Activated naive CD8-positive, alpha-beta T cell treated with anti-CD3 and anti-CD28 coated beads for 36 hours (primary cell): ENCODE results near the gene SETBP1. TPM values are rescaled to one million over a fixed set of nuclear protein-coding genes. Genes with fewer than 3 reads are reported as not detected.

Experiments
- DNase-seq: peaks from one replicate; pipeline ENCODE4 v3.0.0; 2021
- H3K27ac Mint-ChIP-seq: one replicate; pipeline ENCODE4 v1.8.0; 2022; ENCODE audit warnings: mild to moderate bottlenecking, moderate library complexity, mixed read lengths
- H3K27me3 Mint-ChIP-seq: one replicate; pipeline ENCODE4 v1.8.0; 2022; ENCODE audit warnings: mild to moderate bottlenecking, mixed read lengths
- H3K36me3 Mint-ChIP-seq: one replicate; pipeline ENCODE4 v1.8.0; 2021; ENCODE audit warnings: mild to moderate bottlenecking, mixed read lengths
- H3K4me1 Mint-ChIP-seq: one replicate; pipeline ENCODE4 v1.8.0; 2021; ENCODE audit warnings: mixed read lengths
- H3K4me3 Mint-ChIP-seq: one replicate; pipeline ENCODE4 v1.8.0; 2022; ENCODE audit warnings: mild to moderate bottlenecking, moderate library complexity, mixed read lengths
- H3K9me3 Mint-ChIP-seq: one replicate; pipeline ENCODE4 v1.8.0; 2022; ENCODE audit warnings: mixed read lengths
- total RNA-seq, 2 experiments: library from RNA; stranded (reverse); gene quantifications; one replicate each; pipeline ENCODE4 v1.2.3, GENCODE V29; 2021

SETBP1 gene
- total RNA-seq, 2 experiments from 2014 or later = 3.8 to 3.9 TPM

DNA sequence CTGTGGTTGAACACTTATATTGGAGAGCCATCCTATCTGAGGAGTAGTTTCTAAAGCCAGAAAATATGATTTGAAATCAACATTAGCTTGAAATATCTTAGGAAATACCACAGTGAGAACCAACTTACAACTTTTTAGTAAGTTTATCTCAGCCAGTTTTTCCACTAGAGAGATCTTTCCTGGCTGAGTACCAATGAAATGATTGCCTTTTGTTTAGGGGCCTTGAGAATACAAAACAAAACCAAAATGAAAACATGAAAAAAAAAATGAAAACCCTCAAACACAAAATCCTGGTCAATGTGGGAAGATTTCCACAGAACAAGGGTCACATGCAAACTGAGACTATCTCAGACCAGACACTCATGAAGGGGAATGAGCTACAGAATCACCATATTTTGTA lies 429.0 kb downstream of the SETBP1 start:
- no peaks in the 10 kb centered on the region for H3K27me3 Mint-ChIP-seq
- H3K27ac Mint-ChIP-seq = no peak overlapping the region
- no peaks in the 10 kb centered on the region for H3K36me3 Mint-ChIP-seq
- no peaks in the 10 kb centered on the region for H3K4me1 Mint-ChIP-seq
- no peaks in the 10 kb centered on the region for H3K9me3 Mint-ChIP-seq
- DNase-seq = no peak
- no peak overlapping the region for H3K4me3 Mint-ChIP-seq

DNA sequence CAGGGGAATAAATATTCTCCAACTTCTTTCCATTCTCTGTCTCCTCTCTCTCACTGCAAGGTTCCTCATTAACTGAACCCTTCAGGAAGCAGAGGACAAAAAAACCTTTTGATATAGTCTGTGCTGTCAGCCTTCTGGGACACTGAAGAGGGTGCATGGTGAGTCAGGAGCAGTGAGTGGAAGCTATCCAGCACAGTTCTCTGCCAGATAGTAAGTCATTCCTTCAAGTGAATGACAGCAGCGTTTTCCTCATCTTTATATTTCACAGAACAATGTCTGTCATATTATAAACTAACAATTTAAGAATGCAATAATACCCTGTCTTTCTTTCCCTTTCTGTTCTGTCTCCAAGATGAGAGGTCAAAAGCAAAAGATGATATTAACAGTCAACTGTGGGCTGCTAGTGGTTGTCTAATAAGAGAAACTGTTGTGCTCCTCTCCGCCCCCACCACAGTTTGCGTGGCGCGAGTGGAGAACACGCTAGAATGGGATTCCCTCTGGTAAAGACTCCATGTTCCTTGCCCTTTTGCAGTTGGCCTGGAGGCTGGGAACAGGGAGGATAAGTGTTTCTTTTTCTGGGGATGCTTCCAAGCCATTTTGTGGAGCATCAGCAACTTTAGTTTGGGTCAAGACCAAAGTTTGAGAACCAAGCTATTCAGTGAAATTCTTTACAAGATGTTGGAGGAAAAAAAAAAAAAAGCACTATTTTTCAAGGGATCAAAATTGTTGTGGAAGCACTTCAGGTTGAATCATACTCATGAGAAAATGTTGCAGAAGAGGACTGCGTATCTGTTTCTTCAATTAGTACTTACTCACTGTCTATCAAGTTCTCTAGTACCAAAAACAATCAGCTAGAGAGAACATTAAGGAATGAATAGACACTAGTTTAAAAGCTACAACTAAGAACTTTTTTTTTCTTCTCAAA lies 430.2 kb downstream of the SETBP1 start:
- Mint-ChIP-seq H3K36me3 (no peaks in the 10 kb centered on the region), H3K27ac (no peak overlapping the region), H3K27me3 (peaks cover 4% of the 10 kb centered on the region), H3K9me3 (no peaks in the 10 kb centered on the region), H3K4me1 (no peaks in the 10 kb centered on the region), H3K4me3 (no peak overlapping the region)
- DNase-seq = no peak

DNA sequence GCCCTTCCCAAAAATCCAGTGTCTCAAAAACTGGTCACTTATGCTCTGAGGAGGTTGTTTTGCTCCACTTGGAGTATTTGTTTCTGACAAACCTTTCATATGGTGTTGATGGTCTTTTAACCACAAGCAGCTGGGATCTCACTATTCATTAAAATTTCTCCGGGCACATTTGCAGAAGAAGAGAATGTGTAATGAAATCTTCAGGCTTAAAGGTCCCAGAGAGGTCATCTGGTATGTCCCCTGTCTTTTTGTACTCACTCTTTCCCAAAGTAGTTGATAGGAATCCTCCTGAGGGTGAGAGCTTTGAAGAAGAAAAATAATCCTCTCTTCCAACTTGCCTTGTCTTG lies 430.8 kb downstream of the SETBP1 start:
- no peak for DNase-seq
- Mint-ChIP-seq H3K27ac (no peak overlapping the region), H3K36me3 (no peaks in the 10 kb centered on the region), H3K27me3 (peaks cover 4% of the 10 kb centered on the region), H3K4me1 (no peaks in the 10 kb centered on the region), H3K4me3 (no peak overlapping the region), H3K9me3 (no peaks in the 10 kb centered on the region)

DNA sequence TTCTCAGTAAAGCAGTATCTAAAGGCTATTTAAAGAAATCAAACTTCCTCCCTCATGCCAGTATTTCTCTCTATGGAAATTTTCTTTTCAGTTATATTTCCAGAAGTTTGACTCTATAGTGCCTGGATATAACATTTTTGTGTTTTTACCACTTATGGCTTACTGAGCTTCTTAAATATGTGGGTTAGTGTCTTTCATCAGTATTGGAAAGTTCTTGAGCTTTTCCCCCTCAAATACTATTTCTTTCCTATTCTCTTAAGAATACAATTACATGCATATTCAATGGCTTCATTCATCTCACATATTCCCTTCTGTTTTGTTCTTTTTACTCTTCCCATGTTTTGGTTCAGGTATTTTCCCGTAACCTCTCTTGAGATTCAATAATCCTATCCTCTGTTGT lies 432.0 kb downstream of the SETBP1 start:
- DNase-seq = no peak
- no peaks in the 10 kb centered on the region for H3K36me3 Mint-ChIP-seq
- H3K27ac Mint-ChIP-seq = no peak overlapping the region
- H3K9me3 Mint-ChIP-seq = no peaks in the 10 kb centered on the region
- H3K27me3 Mint-ChIP-seq = peaks cover 4% of the 10 kb centered on the region
- no peaks in the 10 kb centered on the region for H3K4me1 Mint-ChIP-seq
- H3K4me3 Mint-ChIP-seq = no peak overlapping the region

DNA sequence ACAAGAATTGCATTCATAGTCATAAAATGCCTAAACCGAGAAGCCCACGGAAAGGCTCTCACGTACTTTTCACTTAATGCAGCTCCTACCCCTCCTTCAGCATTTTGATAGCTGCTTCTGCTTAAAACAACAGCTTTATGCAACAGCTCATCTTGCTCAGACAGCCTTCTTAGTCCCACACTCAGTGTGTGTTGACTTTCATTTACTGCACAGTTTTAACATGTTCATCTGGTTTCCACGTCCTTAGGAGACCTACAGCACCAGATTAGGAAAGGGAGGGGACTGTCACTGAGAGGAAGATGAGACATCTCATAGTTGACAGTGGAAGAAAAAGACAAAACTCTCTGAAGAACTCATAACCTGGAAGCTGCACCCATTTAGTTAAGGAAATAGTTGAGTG lies 435.4 kb downstream of the SETBP1 start:
- no peaks in the 10 kb centered on the region for H3K9me3 Mint-ChIP-seq

More for the DNA sequence above, 435.4 kb downstream of the SETBP1 start:
- no peak overlapping the region for H3K4me3 Mint-ChIP-seq
- H3K4me1 Mint-ChIP-seq = no peaks in the 10 kb centered on the region
- no peaks in the 10 kb centered on the region for H3K36me3 Mint-ChIP-seq
- no peak for DNase-seq
- H3K27me3 Mint-ChIP-seq = peaks cover 4% of the 10 kb centered on the region
- no peak overlapping the region for H3K27ac Mint-ChIP-seq
